ENCODE results near the gene PSME3. TPM values are rescaled to one million over a fixed set of nuclear protein-coding genes. Genes with fewer than 3 reads are reported as not detected.

PSME3 gene
- total RNA-seq, 1 experiment from 2014 or later = 192 TPM

- TF ChIP-seq ZNF512 (CRISPR knock-in tag; IDR thresholded peaks at IDR 0.05; ENCODE audit: borderline replicate concordance) (no peak), PRDM15 (CRISPR knock-in tag; IDR thresholded peaks at IDR 0.05) (no peak), TCF7 (CRISPR knock-in tag; IDR thresholded peaks at IDR 0.05; ENCODE audit: low read depth) (no peak), NR2C2 (CRISPR knock-in tag; IDR thresholded peaks at IDR 0.05) (no peak), ETV6 (CRISPR knock-in tag; IDR thresholded peaks at IDR 0.05) (no peak), FOXJ3 (CRISPR knock-in tag; IDR thresholded peaks at IDR 0.05; ENCODE audit: borderline replicate concordance) (no peak), MXD4 (CRISPR knock-in tag; IDR thresholded peaks at IDR 0.05; ENCODE audit: borderline replicate concordance) (no peak), TEAD1 (CRISPR knock-in tag; IDR thresholded peaks at IDR 0.05) (no peak), ZBTB21 (CRISPR knock-in tag; IDR thresholded peaks at IDR 0.05; ENCODE audit: borderline replicate concordance) (no peak), IRF2 (CRISPR knock-in tag; IDR thresholded peaks at IDR 0.05; ENCODE audit: borderline replicate concordance, low read depth) (no peak)
- TF ChIP-seq, protein P1, sequence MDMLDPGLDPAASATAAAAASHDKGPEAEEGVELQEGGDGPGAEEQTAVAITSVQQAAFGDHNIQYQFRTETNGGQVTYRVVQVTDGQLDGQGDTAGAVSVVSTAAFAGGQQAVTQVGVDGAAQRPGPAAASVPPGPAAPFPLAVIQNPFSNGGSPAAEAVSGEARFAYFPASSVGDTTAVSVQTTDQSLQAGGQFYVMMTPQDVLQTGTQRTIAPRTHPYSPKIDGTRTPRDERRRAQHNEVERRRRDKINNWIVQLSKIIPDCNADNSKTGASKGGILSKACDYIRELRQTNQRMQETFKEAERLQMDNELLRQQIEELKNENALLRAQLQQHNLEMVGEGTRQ (CRISPR knock-in tag; IDR thresholded peaks at IDR 0.05) = no peak
- TF ChIP-seq, protein P2, sequence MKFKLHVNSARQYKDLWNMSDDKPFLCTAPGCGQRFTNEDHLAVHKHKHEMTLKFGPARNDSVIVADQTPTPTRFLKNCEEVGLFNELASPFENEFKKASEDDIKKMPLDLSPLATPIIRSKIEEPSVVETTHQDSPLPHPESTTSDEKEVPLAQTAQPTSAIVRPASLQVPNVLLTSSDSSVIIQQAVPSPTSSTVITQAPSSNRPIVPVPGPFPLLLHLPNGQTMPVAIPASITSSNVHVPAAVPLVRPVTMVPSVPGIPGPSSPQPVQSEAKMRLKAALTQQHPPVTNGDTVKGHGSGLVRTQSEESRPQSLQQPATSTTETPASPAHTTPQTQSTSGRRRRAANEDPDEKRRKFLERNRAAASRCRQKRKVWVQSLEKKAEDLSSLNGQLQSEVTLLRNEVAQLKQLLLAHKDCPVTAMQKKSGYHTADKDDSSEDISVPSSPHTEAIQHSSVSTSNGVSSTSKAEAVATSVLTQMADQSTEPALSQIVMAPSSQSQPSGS (CRISPR knock-in tag; IDR thresholded peaks at IDR 0.05; ENCODE audit: borderline replicate concordance, low read depth) = no peak
- TF ChIP-seq, protein P3, sequence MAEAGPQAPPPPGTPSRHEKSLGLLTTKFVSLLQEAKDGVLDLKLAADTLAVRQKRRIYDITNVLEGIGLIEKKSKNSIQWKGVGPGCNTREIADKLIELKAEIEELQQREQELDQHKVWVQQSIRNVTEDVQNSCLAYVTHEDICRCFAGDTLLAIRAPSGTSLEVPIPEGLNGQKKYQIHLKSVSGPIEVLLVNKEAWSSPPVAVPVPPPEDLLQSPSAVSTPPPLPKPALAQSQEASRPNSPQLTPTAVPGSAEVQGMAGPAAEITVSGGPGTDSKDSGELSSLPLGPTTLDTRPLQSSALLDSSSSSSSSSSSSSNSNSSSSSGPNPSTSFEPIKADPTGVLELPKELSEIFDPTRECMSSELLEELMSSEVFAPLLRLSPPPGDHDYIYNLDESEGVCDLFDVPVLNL (CRISPR knock-in tag; IDR thresholded peaks at IDR 0.05; ENCODE audit: borderline replicate concordance, low read depth) = no peak
Measured at GRCh38 chr17:42886283-42887176, 53.3 kb downstream of the PSME3 start (continued).

DNA sequence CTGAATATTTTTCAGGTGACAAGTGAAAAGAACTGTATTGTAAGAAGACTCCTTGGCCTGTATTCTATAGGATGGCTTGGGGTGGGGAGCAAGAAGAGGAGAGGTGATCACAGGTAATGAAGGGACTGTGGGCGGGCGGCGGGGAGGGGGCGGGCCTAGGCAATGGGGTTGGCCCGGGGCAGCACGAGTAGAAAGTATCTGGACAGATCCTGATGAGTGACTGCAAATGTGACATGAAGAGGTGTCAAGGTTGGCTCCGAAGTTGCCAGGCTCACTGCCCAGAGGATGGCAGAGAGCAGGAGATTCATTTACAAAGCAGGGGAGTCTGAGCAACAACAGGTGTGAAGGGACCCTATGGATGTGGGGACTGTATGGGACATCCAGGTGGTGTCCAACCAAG lies 56.6 kb downstream of the PSME3 start:
- Mint-ChIP-seq H3K27ac (no peak overlapping the region), H3K36me3 (no peaks in the 10 kb centered on the region), H3K4me3 (no peak overlapping the region), H3K4me1 (peaks cover 13% of the 10 kb centered on the region), H3K27me3 (ENCODE audit: low read depth) (no peaks in the 10 kb centered on the region), H3K9me3 (no peaks in the 10 kb centered on the region)
- CTCF ChIA-PET = interaction anchor here (2.5 kb wide), 1 partner anchor 11 kb away, joined by 9 read pairs; no protein-coding TSS in a partner anchor
- POLR2A ChIA-PET = no interaction called here
- no peak for ATAC-seq
- no peak for DNase-seq (ENCODE audit: low spot score)
- TF ChIP-seq ZNF263 (CRISPR knock-in tag; IDR thresholded peaks at IDR 0.05; ENCODE audit: low read depth) (no peak), IRF2 (CRISPR knock-in tag; IDR thresholded peaks at IDR 0.05; ENCODE audit: borderline replicate concordance, low read depth) (no peak), CREB1 (CRISPR knock-in tag; IDR thresholded peaks at IDR 0.05) (no peak), PREB (CRISPR knock-in tag; IDR thresholded peaks at IDR 0.05; ENCODE audit: borderline replicate concordance) (no peak), ZBTB21 (CRISPR knock-in tag; IDR thresholded peaks at IDR 0.05; ENCODE audit: borderline replicate concordance) (no peak), TEAD4 (CRISPR knock-in tag; IDR thresholded peaks at IDR 0.05) (no peak)
- TF ChIP-seq, protein P4, sequence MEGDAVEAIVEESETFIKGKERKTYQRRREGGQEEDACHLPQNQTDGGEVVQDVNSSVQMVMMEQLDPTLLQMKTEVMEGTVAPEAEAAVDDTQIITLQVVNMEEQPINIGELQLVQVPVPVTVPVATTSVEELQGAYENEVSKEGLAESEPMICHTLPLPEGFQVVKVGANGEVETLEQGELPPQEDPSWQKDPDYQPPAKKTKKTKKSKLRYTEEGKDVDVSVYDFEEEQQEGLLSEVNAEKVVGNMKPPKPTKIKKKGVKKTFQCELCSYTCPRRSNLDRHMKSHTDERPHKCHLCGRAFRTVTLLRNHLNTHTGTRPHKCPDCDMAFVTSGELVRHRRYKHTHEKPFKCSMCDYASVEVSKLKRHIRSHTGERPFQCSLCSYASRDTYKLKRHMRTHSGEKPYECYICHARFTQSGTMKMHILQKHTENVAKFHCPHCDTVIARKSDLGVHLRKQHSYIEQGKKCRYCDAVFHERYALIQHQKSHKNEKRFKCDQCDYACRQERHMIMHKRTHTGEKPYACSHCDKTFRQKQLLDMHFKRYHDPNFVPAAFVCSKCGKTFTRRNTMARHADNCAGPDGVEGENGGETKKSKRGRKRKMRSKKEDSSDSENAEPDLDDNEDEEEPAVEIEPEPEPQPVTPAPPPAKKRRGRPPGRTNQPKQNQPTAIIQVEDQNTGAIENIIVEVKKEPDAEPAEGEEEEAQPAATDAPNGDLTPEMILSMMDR (IDR thresholded peaks at IDR 0.05) = no peak

Data from WTC11 (cell line).